NCI-H128 (cell line): ENCODE measurements around the gene HNF4A.

ENCODE experiments used
- DNase-seq: peaks from one replicate; lab custom pipeline; 2025; ENCODE audit not compliant: unreplicated experiment; lab: John Stamatoyannopoulos, UW

Gene HNF4A

DNA sequence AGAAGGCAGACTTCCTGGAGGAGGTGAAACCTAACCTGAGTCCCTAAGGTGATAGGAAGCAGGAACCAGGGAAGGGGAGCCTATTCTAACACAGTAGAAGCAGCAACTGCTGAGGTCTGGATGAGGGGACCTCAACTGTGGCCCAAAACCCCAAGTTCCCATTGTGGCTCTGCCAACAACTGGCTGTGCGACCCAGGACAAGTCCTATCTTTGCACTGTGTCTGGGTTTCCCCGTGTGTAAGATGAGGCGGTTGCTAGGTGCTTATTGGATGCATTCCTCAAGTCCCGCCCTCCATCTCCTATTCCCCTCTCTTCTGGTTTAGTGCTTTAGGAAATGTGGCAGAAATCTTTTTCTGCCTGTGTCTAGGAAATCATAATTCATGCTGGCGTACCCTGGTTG, 68.0 kb downstream of the HNF4A start:
- no peak for DNase-seq

- DNase-seq: no peak
Observed at GRCh38 chr20:44424039-44424495, 68.6 kb downstream of the HNF4A start.

GRCh38 chr20:44425923-44426322, 70.4 kb downstream of the HNF4A start:
- DNase-seq: no peak

- no peak for DNase-seq
Observed at GRCh38 chr20:44426879-44427790, 71.6 kb downstream of the HNF4A start.

GRCh38 chr20:44427804-44428173, 72.3 kb downstream of the HNF4A start:
- no peak for DNase-seq

- no peak for DNase-seq
Observed at GRCh38 chr20:44428174-44429016, 72.9 kb downstream of the HNF4A start.

DNA sequence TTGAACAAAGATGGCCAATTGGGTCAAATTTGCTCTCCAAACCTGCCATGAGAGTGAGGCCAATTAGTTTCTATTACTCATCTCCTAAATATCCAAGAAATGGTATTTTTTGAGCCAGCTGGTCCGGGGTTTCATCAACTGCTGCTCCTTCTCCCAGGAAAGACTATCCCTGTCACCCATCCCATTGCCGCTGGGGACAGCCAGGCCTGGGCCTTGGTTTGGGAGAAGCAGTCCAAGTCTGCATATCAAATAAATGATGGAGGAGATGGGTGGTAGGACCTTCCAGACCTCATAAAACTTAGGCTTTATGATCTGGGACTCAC, 73.5 kb downstream of the HNF4A start:
- no peak for DNase-seq

DNA sequence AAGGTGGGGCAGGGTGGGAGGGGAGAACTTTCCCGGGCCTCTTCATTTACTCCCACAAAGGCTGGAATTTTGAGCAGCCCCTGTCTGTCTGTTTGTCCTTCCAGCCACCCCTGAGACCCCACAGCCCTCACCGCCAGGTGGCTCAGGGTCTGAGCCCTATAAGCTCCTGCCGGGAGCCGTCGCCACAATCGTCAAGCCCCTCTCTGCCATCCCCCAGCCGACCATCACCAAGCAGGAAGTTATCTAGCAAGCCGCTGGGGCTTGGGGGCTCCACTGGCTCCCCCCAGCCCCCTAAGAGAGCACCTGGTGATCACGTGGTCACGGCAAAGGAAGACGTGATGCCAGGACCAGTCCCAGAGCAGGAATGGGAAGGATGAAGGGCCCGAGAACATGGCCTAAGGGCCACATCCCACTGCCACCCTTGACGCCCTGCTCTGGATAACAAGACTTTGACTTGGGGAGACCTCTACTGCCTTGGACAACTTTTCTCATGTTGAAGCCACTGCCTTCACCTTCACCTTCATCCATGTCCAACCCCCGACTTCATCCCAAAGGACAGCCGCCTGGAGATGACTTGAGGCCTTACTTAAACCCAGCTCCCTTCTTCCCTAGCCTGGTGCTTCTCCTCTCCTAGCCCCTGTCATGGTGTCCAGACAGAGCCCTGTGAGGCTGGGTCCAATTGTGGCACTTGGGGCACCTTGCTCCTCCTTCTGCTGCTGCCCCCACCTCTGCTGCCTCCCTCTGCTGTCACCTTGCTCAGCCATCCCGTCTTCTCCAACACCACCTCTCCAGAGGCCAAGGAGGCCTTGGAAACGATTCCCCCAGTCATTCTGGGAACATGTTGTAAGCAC, 74.1 kb downstream of the HNF4A start:
- DNase-seq: no peak

DNA sequence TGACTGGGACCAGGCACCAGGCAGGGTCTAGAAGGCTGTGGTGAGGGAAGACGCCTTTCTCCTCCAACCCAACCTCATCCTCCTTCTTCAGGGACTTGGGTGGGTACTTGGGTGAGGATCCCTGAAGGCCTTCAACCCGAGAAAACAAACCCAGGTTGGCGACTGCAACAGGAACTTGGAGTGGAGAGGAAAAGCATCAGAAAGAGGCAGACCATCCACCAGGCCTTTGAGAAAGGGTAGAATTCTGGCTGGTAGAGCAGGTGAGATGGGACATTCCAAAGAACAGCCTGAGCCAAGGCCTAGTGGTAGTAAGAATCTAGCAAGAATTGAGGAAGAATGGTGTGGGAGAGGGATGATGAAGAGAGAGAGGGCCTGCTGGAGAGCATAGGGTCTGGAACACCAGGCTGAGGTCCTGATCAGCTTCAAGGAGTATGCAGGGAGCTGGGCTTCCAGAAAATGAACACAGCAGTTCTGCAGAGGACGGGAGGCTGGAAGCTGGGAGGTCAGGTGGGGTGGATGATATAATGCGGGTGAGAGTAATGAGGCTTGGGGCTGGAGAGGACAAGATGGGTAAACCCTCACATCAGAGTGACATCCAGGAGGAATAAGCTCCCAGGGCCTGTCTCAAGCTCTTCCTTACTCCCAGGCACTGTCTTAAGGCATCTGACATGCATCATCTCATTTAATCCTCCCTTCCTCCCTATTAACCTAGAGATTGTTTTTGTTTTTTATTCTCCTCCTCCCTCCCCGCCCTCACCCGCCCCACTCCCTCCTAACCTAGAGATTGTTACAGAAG, 75.0 kb downstream of the HNF4A start:
- no peak for DNase-seq

DNA sequence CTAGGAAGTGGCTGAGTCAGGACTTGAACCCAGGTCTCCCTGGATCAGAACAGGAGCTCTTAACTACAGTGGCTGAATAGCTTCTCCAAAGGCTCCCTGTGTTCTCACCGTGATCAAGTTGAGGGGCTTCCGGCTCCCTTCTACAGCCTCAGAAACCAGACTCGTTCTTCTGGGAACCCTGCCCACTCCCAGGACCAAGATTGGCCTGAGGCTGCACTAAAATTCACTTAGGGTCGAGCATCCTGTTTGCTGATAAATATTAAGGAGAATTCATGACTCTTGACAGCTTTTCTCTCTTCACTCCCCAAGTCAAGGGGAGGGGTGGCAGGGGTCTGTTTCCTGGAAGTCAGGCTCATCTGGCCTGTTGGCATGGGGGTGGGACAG, 75.6 kb downstream of the HNF4A start:
- no peak for DNase-seq

GRCh38 chr20:44431502-44432234, 76.2 kb downstream of the HNF4A start:
- DNase-seq: no peak

DNA sequence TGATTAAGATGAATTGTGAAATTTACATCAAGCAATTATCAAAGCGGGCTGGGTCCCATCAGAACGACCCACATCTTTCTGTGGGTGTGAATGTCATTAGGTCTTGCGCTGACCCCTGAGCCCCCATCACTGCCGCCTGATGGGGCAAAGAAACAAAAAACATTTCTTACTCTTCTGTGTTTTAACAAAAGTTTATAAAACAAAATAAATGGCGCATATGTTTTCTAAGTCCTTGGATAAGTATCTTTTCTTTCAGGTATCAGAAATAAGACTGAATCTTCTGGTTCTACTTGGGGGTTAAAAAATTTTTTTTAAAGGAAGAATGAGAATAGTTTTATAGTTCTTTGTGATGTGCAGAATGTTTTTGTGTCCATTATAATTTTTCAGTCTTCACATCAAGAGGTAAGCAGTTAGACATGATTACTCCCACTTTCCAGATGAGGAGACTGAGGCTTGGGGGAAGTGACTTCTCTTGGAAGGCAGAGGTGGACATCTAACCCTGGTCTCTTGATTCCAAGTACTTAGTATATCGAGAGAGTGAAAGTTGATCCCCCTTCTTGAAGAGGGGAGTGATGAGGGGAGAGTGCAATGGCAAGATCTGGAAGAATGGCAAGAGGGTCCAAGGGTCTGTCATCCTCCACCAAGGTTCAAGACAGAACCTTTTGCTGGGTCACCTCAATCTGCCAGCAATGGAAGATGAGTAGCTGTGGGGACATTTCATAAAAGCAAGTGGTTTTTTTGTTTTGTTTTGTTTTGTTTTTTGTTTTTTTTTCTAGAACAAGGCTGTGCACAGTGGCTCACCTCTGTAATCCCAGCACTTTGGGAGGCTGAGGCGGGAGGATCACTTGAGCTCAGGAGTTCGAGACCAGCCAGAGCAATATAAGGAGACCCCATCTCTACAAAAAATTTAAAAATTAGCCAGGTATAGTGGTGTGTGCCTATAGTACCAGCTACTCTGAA, 77.4 kb downstream of the HNF4A start:
- DNase-seq: no peak

DNA sequence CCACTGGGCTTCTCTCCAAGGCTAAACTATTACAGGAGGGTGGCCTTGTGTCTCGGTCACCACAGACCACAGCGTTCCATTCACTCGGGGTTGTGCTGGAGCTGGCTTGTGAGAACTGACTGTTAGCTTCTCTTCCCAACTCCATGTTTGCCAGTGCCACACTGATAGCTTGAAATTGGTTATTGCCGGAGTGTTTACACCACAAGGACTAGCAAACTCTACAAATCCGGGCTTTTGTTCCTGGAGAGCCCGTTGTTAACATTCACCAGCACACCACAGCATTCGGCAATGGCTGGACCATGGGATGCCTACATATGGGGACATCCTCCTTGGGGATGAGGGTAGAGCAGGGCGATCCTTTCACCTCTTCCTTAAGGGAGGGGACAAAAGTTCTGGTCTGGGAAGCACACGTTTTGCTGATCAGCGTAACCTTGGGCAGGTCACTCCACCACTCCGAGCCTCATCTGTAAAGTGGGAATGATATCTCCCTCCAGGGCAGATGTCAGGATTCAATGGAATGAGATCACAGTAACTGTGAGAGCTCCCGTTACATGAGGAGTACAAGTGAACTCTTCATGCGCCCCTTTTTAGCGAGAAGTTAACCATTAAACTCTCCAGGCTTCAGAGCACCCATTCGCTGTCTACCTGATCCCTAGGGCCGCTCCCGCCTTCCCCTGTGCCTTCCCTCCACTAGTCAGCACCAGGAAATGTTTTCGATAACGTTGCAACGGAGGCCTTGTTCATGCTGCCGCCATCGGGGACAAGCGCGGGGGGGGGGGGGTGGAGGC, 78.4 kb downstream of the HNF4A start:
- no peak for DNase-seq

DNA sequence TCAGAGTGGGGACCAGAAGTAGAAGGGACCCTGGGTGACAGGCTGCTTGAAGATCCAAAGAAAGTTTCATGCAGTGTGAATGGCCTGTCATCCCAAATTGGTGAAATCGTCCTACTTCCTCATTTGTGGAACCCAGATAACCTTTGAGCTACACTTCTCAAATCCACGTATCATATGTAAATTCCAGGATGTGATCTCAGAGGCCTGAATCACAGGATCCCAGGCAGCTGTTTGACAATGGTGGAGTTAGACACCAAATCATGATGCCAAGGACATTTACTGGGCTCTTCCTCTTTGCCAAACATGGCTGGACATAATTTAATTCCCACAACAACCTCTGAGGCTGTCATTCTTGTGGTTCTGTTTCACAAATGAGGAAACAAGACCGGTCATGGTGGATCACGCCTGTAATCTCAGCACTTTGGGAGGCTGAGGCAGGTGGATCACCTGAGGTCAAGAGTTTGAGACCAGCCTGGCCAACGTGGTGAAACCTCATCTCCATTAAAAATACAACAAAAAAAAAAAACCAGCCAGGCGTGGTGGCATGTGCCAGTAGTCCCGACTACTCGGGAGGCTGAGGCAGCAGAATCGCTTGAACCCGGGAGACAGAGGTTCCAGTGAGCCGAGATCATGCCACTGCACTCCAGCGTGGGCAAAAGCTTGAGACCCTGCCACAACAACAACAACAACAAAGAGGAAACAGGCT, 80.3 kb downstream of the HNF4A start:
- no peak for DNase-seq

- no peak for DNase-seq
Observed at GRCh38 chr20:44436393-44436792, 80.9 kb downstream of the HNF4A start.

- no peak for DNase-seq
Observed at GRCh38 chr20:44437497-44437896, 82.0 kb downstream of the HNF4A start.

DNA sequence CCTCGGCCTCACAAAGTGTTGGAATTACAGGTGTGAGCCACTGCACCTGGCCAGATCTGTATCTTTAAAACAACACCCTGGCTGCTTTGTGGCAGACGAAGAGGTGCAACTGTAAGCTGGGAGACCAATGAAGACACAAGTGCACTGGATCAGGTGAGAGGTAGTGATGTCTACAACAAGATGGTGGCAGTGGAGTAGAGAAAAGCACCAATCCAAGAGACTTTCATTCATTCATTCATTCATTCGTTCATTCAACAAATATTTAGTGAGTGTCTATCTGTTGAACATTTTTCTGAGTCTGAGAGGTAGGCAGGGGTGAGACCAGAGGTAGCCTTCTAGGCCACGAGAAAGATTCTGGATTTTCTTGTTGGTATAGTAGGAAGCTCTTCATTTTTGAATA, 83.3 kb downstream of the HNF4A start:
- no peak for DNase-seq
